Measurements from ENCODE around the gene POU6F2. TPM values are rescaled to one million over a fixed set of nuclear protein-coding genes. Genes with fewer than 3 reads are reported as not detected.

Gene POU6F2
- total RNA-seq, 2 donors from 2014 or later, result 5.2 to 6.3 TPM

DNA sequence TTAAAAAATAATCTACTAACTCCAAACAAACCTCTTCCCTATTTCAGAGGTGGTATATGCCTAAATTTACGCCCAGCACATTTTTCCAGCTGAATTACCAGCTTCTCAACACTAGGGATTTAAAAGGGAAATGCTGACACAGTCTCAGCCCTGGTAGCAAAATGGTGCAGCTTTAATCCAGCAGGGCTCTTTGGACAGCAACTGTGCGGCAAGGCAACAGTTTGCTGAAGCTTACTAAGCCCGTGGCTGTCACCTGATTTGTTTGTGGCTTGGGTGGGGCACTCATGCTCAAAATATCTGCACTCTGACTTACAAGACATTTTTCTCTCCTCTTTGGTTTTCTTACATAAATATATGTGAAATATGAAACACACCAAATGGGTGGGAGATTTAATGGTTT lies 206.7 kb downstream of the POU6F2 start:
- WGBS, 2 donors, result 48% methylated on average over 3 of the region's 3 CpGs
- ATAC-seq (no peak), DNase-seq (no peak)
- H3K27ac ChIP-seq, result no peak overlapping the region
- no peaks in the 10 kb centered on the region for H3K36me3 ChIP-seq (replicated peaks in 1 of 2; ENCODE audit: insufficient read depth in 1 of 2, low read depth in 2 of 2)
- no peaks in the 10 kb centered on the region for H3K4me1 ChIP-seq
- no peak overlapping the region for H3K4me3 ChIP-seq
- H3K9me3 ChIP-seq, result no peaks in the 10 kb centered on the region
- TF ChIP-seq POLR2A (IDR thresholded peaks at IDR 0.05) (no peak), CTCF (IDR thresholded peaks at IDR 0.05) (no peak)
- H3K27me3 ChIP-seq, result no peaks in the 10 kb centered on the region
- intact Hi-C loops (cut with DNase I), result no loop called here

DNA sequence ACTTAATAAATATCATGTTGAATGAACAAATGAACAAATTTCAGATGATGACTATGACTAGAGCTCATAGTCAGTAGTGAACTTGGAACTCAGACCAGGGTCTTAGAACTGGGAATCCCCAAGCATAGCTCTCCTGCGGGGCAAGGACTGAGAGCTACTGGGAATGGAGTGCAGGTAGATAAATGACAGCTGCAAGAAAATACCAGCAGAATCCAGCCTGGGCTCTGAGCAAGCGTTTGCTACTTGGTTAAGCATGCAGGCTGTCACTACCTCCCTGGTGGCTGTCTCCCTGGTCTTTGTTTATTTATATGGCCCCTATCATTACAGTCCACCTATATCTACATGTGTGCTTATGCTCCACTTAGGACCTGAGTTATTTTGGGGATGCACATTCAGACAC lies 208.4 kb downstream of the POU6F2 start:
- Histone ChIP-seq H3K4me1 (no peaks in the 10 kb centered on the region), H3K36me3 (replicated peaks in 1 of 2; ENCODE audit: insufficient read depth in 1 of 2, low read depth in 2 of 2) (no peaks in the 10 kb centered on the region), H3K27ac (no peak overlapping the region), H3K4me3 (no peak overlapping the region), H3K27me3 (no peaks in the 10 kb centered on the region), H3K9me3 (no peaks in the 10 kb centered on the region)
- no peak for DNase-seq
- intact Hi-C loops (cut with DNase I), result no loop called here
- ATAC-seq, result no peak
- no peak for TF ChIP-seq POLR2A (IDR thresholded peaks at IDR 0.05)
- no peak for TF ChIP-seq CTCF (IDR thresholded peaks at IDR 0.05)
- 82 to 84% methylated on average over 2 of the region's 2 CpGs for WGBS, 2 donors

DNA sequence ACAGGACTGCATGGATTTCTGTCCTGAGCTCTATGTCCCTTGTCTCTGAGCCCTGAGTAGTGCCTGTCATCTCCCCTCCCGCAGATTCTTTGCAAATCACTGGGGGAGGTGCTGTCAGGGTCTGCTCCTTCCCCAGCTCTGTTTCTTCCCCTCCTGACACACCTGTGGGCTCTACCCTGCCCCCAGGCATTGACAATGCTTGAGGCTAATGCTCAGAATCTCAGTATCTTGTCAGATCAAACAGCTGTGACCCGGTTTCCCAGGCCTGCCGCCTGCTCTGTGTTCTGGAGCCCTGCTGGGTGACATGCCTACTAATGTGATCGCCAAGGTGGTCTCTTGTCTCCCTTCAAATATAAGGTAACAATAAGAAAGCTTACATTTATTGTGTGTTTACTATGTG lies 209.0 kb downstream of the POU6F2 start:
- DNase-seq, result no peak
- Histone ChIP-seq H3K4me1 (no peaks in the 10 kb centered on the region), H3K27me3 (no peaks in the 10 kb centered on the region), H3K27ac (no peak overlapping the region), H3K4me3 (no peak overlapping the region), H3K36me3 (replicated peaks in 1 of 2; ENCODE audit: insufficient read depth in 1 of 2, low read depth in 2 of 2) (no peaks in the 10 kb centered on the region), H3K9me3 (no peaks in the 10 kb centered on the region)
- TF ChIP-seq CTCF (IDR thresholded peaks at IDR 0.05) (no peak), POLR2A (IDR thresholded peaks at IDR 0.05) (no peak)
- intact Hi-C loops (cut with DNase I), result no loop called here
- 74 to 77% methylated on average over 4 of the region's 4 CpGs for WGBS, 2 donors
- ATAC-seq, result no peak

DNA sequence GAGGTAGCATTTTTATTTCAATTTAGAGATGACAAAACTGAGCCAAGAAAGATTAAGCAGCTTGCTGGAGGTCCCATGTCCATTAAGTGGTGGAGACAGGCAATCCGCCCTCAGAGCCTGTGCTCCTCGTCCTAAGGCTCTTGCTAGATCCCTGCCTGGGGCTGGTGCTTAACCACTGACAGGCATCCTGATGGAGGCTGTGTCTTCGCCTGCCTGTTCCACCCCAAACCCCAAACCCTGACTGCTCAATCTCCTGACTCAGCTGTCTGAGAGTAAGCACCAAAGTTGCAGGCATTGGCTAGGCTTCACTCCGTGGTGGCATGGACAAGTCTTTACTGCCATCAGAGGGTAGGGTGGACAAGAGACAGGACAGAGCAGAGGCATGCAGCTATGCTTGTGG lies 209.4 kb downstream of the POU6F2 start:
- no peak for ATAC-seq

More for the DNA sequence above, 209.4 kb downstream of the POU6F2 start:
- intact Hi-C loops (cut with DNase I), result no loop called here
- Histone ChIP-seq H3K27me3 (no peaks in the 10 kb centered on the region), H3K9me3 (no peaks in the 10 kb centered on the region), H3K4me1 (no peaks in the 10 kb centered on the region), H3K4me3 (no peak overlapping the region), H3K36me3 (replicated peaks in 1 of 2; ENCODE audit: insufficient read depth in 1 of 2, low read depth in 2 of 2) (no peaks in the 10 kb centered on the region), H3K27ac (no peak overlapping the region)
- TF ChIP-seq POLR2A (IDR thresholded peaks at IDR 0.05) (no peak), CTCF (IDR thresholded peaks at IDR 0.05) (no peak)
- no peak for DNase-seq
- WGBS, 2 donors, result 39 to 52% methylated on average over 3 to 4 of the region's 4 CpGs

Data from body of pancreas (tissue), 4 donors.